HepG2 (cell line): ENCODE data around the gene ZNF561. TPM values are rescaled to one million over a fixed set of nuclear protein-coding genes. Genes with fewer than 3 reads are reported as not detected.

ENCODE experiments used
- ELF1 ChIP-seq: sonication (generic); formaldehyde crosslinking; IDR thresholded peaks from 2 replicates; pipeline ENCODE4 v1.4.0; 2020; ENCODE audit warnings: missing genetic modification reagents
- ESRRA ChIP-seq: sonication (generic); formaldehyde crosslinking; IDR thresholded peaks from 2 replicates; pipeline ENCODE4 v1.5.1; 2020; ENCODE audit warnings: mild to moderate bottlenecking, low read depth, missing genetic modification reagents
- FOXA1 ChIP-seq, 2 experiments: fragments of 450-650 bp in 1 of 2; sonication (generic) in 1 of 2; formaldehyde crosslinking in 1 of 2; IDR thresholded peaks; 2 replicates each; pipeline versions ENCODE4 v1.4.0 to v1.6.1; 2016 to 2020; ENCODE audit warnings: missing genetic modification reagents in 1 of 2
- GATA4 ChIP-seq: sonication (generic); IDR thresholded peaks from 2 replicates; pipeline ENCODE4 v1.6.1; 2016; ENCODE audit warnings: antibody characterized with exemption, low read depth, borderline replicate concordance
- HOXA9 ChIP-seq: sonication (generic); formaldehyde crosslinking; IDR thresholded peaks from 2 replicates; pipeline ENCODE4 v1.8.1; 2022; ENCODE audit warnings: missing genetic modification reagents, mild to moderate bottlenecking, moderate library complexity, borderline replicate concordance
- KLF11 ChIP-seq: IDR thresholded peaks from 2 replicates; pipeline ENCODE4 v1.6.1; 2016; ENCODE audit warnings: missing compliant biosample characterization
- MEIS2 ChIP-seq: sonication (generic); formaldehyde crosslinking; IDR thresholded peaks from 2 replicates; pipeline ENCODE4 v1.9.0; 2021; ENCODE audit warnings: mild to moderate bottlenecking, missing genetic modification reagents
- NBN ChIP-seq: fragments of 450-650 bp; conservative IDR thresholded peaks from 2 replicates; pipeline ENCODE4 v1.6.1; 2017
- NFE2L1 ChIP-seq: sonication (generic); formaldehyde crosslinking; IDR thresholded peaks from 2 replicates; pipeline ENCODE4 v1.4.0; 2020; ENCODE audit warnings: missing genetic modification reagents, mild to moderate bottlenecking, borderline replicate concordance
- PAX8 ChIP-seq: sonication (generic); formaldehyde crosslinking; IDR thresholded peaks from 2 replicates; pipeline ENCODE4 v1.8.0; 2022; ENCODE audit warnings: mild to moderate bottlenecking, missing genetic modification reagents, borderline replicate concordance
- PHF5A ChIP-seq: IDR thresholded peaks from one replicate; pipeline ENCODE4 v1.6.1; 2018; ENCODE audit warnings: low read depth, missing genetic modification reagents; ENCODE audit not compliant: unreplicated experiment
- STAG1 ChIP-seq: sonication (generic); formaldehyde crosslinking; IDR thresholded peaks from 2 replicates; pipeline ENCODE4 v1.4.0; 2020; ENCODE audit warnings: missing genetic modification reagents
- STAT5B ChIP-seq: sonication (generic); formaldehyde crosslinking; IDR thresholded peaks from 2 replicates; pipeline ENCODE4 v1.4.0; 2020; ENCODE audit warnings: missing genetic modification reagents
- THAP11 ChIP-seq: IDR thresholded peaks from 2 replicates; pipeline ENCODE4 v1.6.1; 2016; ENCODE audit warnings: missing biosample characterization, missing genetic modification reagents
- THYN1 ChIP-seq: sonication (generic); formaldehyde crosslinking; IDR thresholded peaks from 2 replicates; pipeline ENCODE4 v1.8.1; 2023; ENCODE audit warnings: low read depth, mild to moderate bottlenecking, moderate library complexity, missing genetic modification reagents, borderline replicate concordance
- WIZ ChIP-seq: sonication (generic); formaldehyde crosslinking; IDR thresholded peaks from 2 replicates; pipeline ENCODE4 v1.5.1; 2020; ENCODE audit warnings: mild to moderate bottlenecking, missing genetic modification reagents
- ZMYM3 ChIP-seq: sonication (generic); formaldehyde crosslinking; IDR thresholded peaks from 2 replicates; pipeline ENCODE4 v1.5.1; 2020; ENCODE audit warnings: mild to moderate bottlenecking, missing genetic modification reagents
- ZNF101 ChIP-seq: sonication (generic); formaldehyde crosslinking; IDR thresholded peaks from 2 replicates; pipeline ENCODE4 v1.4.0; 2020; ENCODE audit warnings: mild to moderate bottlenecking, low read depth, missing genetic modification reagents, borderline replicate concordance
- ZNF317 ChIP-seq: sonication (generic); formaldehyde crosslinking; IDR thresholded peaks from 2 replicates; pipeline ENCODE4 v1.5.0; 2020; ENCODE audit warnings: mild to moderate bottlenecking, missing genetic modification reagents
- ZNF430 ChIP-seq: sonication (generic); formaldehyde crosslinking; IDR thresholded peaks from 2 replicates; pipeline ENCODE4 v1.9.0; 2021; ENCODE audit warnings: mild to moderate bottlenecking, missing genetic modification reagents
- ZNF484 ChIP-seq: sonication (generic); formaldehyde crosslinking; IDR thresholded peaks from 2 replicates; pipeline ENCODE4 v1.5.1; 2020; ENCODE audit warnings: mild to moderate bottlenecking, low read depth, missing genetic modification reagents, borderline replicate concordance
- ZNF652 ChIP-seq: IDR thresholded peaks from 2 replicates; pipeline ENCODE4 v1.6.1; 2016; ENCODE audit warnings: low read depth, borderline replicate concordance
- ZNF773 ChIP-seq: sonication (generic); formaldehyde crosslinking; IDR thresholded peaks from 2 replicates; pipeline ENCODE4 v1.4.0; 2020; ENCODE audit warnings: missing genetic modification reagents, borderline replicate concordance
- ZNF878 ChIP-seq: sonication (generic); formaldehyde crosslinking; IDR thresholded peaks from 2 replicates; pipeline ENCODE4 v1.8.1; 2023; ENCODE audit warnings: mild to moderate bottlenecking, missing genetic modification reagents, moderate library complexity
- polyA plus RNA-seq, 8 experiments: library from polyadenylated mRNA; depleted of rRNA in 3 of 8; stranded (reverse) in 7 of 8; unstranded in 1 of 8; fragments of >200 nt; fragmentation: Illumina TruSeq in 4 of 8; extraction: Trizol in 4 of 8; gene quantifications; 2 replicates each; pipeline versions ENCODE4 v1.2.1 to v1.2.3, GENCODE V29; 2011 to 2016; ENCODE audit warnings: low read depth in 4 of 8, missing spikeins in 1 of 8, mixed read lengths in 1 of 8; ENCODE audit not compliant: insufficient read depth in 1 of 8
- total RNA-seq, 5 experiments: library from RNA; depleted of rRNA; stranded (reverse); fragments of >200 nt; fragmentation: Illumina TruSeq; extraction: Trizol; gene quantifications; 2 replicates each; pipeline ENCODE4 v1.2.3, GENCODE V29; 2016; ENCODE audit warnings: low read depth in 1 of 5
- TF ChIP-seq, protein P1 (sequence below): sonication (generic); formaldehyde crosslinking; IDR thresholded peaks from 2 replicates; pipeline ENCODE4 v1.8.1; 2023; ENCODE audit warnings: mild to moderate bottlenecking, missing genetic modification reagents
- TF ChIP-seq, protein P2 (sequence below): sonication (generic); formaldehyde crosslinking; IDR thresholded peaks from 2 replicates; pipeline ENCODE4 v1.5.1; 2020; ENCODE audit warnings: missing genetic modification reagents, mild to moderate bottlenecking, borderline replicate concordance
- TF ChIP-seq, protein P3 (sequence below): sonication (generic); formaldehyde crosslinking; IDR thresholded peaks from 2 replicates; pipeline ENCODE4 v1.5.0; 2020; ENCODE audit warnings: missing genetic modification reagents

ZNF561 gene
- total and polyA plus RNA-seq, 2 of the 13 experiments (the other 11 are each of a cell fraction or from before 2014, with no cell fraction given), result 19.8 to 35.1 TPM

DNA sequence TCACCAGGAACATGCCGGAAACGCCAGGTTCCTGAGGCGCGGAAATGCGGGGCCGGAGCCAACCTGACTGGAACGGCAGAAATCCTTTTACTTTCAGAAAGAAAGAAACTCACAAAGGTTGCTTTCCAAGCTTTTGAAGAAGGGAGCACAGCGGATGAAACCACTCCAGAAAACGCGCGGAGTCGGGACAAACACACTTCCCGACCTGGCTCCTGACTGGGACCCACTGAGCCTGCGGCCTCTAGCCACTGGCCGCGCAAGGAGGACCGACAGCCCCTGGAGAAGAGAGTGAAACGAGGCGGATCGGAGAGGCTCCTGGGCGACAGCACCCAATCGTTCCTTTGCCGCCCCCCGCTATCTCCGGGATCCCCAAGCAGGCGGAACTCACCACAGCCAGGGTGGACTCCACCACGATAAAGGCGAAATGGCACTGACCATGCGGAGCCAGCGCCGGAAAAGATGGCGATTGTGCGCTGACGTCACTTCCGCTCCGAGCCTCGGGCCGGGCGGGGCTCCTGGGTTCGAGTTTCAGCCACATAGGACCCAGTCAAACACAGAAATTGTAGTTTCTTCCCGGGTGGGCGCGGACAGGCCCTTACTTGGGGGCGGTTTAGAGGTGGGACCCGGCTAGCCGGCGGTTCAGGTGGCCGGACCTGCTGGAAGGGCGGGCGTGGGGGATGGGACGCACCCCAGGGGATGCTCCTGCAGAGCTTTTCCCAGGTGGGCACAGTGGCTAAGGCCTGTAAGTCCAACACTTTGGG is 36.8 kb downstream of the ZNF561 start, which contains the start of gene ZNF121 (continued):
- TF ChIP-seq THYN1, result no peak
- TF ChIP-seq PHF5A (CRISPR knock-in tag), result no peak
- no peak for TF ChIP-seq ZNF101 (CRISPR knock-in tag)
- TF ChIP-seq ZNF317 (CRISPR knock-in tag), result peak; percentile 85; the same call in 1 of the 2 replicates
- TF ChIP-seq NBN, result no peak
- TF ChIP-seq, protein P1, sequence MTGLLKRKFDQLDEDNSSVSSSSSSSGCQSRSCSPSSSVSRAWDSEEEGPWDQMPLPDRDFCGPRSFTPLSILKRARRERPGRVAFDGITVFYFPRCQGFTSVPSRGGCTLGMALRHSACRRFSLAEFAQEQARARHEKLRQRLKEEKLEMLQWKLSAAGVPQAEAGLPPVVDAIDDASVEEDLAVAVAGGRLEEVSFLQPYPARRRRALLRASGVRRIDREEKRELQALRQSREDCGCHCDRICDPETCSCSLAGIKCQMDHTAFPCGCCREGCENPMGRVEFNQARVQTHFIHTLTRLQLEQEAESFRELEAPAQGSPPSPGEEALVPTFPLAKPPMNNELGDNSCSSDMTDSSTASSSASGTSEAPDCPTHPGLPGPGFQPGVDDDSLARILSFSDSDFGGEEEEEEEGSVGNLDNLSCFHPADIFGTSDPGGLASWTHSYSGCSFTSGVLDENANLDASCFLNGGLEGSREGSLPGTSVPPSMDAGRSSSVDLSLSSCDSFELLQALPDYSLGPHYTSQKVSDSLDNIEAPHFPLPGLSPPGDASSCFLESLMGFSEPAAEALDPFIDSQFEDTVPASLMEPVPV (CRISPR knock-in tag), result peak; percentile 80; the same call in 1 of the 2 replicates
- TF ChIP-seq ZNF484, result no peak
- no peak for TF ChIP-seq KLF11 (CRISPR knock-in tag)
- no peak for TF ChIP-seq WIZ (CRISPR knock-in tag)
- TF ChIP-seq, protein P2, sequence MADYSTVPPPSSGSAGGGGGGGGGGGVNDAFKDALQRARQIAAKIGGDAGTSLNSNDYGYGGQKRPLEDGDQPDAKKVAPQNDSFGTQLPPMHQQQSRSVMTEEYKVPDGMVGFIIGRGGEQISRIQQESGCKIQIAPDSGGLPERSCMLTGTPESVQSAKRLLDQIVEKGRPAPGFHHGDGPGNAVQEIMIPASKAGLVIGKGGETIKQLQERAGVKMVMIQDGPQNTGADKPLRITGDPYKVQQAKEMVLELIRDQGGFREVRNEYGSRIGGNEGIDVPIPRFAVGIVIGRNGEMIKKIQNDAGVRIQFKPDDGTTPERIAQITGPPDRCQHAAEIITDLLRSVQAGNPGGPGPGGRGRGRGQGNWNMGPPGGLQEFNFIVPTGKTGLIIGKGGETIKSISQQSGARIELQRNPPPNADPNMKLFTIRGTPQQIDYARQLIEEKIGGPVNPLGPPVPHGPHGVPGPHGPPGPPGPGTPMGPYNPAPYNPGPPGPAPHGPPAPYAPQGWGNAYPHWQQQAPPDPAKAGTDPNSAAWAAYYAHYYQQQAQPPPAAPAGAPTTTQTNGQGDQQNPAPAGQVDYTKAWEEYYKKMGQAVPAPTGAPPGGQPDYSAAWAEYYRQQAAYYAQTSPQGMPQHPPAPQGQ (CRISPR knock-in tag), result no peak
- no peak for TF ChIP-seq STAT5B (CRISPR knock-in tag)
- no peak for TF ChIP-seq HOXA9 (CRISPR knock-in tag)
- TF ChIP-seq STAG1 (CRISPR knock-in tag), result 0 out of 2 replicates have a peak, but pooled peaks have one; percentile 2
- TF ChIP-seq ZNF430 (CRISPR knock-in tag), result peak; percentile 75; the same call in 1 of the 2 replicates
- no peak for TF ChIP-seq ZNF652 (CRISPR knock-in tag)
- TF ChIP-seq ELF1 (CRISPR knock-in tag), result peak; percentile 46; the same call in 1 of the 2 replicates
- TF ChIP-seq GATA4, result no peak
- peak; percentile 78 for TF ChIP-seq ZMYM3
- peak; percentile 42; the same call in 1 of the 2 replicates for TF ChIP-seq ESRRA (CRISPR knock-in tag)
- TF ChIP-seq, protein P3, sequence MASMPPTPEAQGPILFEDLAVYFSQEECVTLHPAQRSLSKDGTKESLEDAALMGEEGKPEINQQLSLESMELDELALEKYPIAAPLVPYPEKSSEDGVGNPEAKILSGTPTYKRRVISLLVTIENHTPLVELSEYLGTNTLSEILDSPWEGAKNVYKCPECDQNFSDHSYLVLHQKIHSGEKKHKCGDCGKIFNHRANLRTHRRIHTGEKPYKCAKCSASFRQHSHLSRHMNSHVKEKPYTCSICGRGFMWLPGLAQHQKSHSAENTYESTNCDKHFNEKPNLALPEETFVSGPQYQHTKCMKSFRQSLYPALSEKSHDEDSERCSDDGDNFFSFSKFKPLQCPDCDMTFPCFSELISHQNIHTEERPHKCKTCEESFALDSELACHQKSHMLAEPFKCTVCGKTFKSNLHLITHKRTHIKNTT (CRISPR knock-in tag), result no peak
- TF ChIP-seq ZNF773 (CRISPR knock-in tag), result 0 out of 2 replicates have a peak, but pooled peaks have one; percentile 56
- TF ChIP-seq ZNF878, result no peak
- peak; percentile 79; the same call in 1 of the 2 replicates for TF ChIP-seq MEIS2 (CRISPR knock-in tag)
- no peak for TF ChIP-seq FOXA1 (IDR thresholded peaks at IDR 0.05)
- TF ChIP-seq FOXA1 (CRISPR knock-in tag; IDR thresholded peaks at IDR 0.05), result no peak
- peak; percentile 90 for TF ChIP-seq THAP11
- no peak for TF ChIP-seq NFE2L1 (CRISPR knock-in tag)
- TF ChIP-seq PAX8, result no peak
